HG03196 (cell line): ENCODE results near the gene DDIT4.
"Not testable (repeated sequence)": the region's sequence is repeated elsewhere in the genome, so short reads cannot be mapped to it uniquely, and the experiment has no call there.

Experiments
- ATAC-seq: cut with Tn5 transposase; IDR thresholded peaks from one replicate; pipeline ENCODE4 v1.9.1; 2021; ENCODE audit not compliant: unreplicated experiment

The DDIT4 gene

DNA sequence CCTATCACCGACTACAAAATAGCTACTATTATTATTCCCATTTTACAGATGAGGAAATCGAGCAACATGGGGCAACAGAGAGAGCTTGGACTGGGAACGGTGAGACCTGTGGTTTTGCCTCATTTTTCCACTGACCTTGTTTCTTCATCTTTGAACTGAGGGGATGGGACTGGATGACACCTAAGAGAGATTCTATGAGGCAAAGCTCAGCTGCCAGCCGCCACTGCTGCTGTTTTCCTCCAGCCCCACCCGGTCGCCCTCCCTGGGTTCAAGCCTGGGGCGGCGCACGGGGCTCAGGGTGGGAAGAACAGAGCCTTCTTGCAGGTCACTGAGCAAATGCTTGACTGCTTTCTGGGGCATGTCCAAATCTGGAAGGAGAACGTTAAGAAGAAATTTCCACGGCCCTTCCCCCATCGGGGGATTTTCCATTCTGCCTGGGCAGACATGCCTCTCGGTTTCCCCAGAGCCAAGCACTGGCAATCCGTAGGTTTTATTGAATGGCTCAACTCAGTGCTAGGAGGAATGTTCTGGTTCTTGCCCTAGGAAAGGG is 12.3 kb downstream of the DDIT4 start:
- no peak for ATAC-seq

- no peak for ATAC-seq
Observed at GRCh38 chr10:72291019-72291532, 17.4 kb downstream of the DDIT4 start.

- ATAC-seq: no peak
Observed at GRCh38 chr10:72292223-72292691, 18.5 kb downstream of the DDIT4 start.

DNA sequence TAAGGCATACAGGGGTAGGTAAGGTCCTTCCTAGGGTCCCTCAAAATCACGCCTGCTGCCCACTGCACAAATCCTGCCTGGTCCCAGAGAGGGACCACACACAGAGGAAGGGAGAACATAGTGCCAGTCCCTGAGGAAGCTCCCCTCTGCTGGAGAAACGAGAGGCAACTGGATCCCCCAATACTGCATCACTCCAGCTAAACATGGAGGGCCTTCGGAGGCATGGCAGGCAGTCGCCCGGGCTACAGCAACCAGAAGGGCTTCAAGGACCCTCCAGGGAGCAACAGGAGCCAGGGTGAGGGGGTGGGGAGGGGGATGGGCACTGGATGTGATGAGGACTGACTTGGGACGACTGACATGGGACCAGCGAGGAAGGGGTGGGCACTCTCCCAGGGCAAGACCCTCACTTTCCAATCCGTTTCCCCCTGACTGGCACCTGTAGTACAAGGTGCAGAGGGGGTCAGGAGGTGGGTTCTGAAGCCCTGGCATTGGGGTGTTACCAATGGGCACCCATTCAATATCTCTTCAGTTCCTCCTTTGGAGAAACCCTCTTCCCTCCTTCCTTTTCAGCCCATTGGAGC is 21.7 kb downstream of the DDIT4 start:
- no peak for ATAC-seq

GRCh38 chr10:72296829-72297280 is 23.1 kb downstream of the DDIT4 start:
- not testable (repeated sequence) for ATAC-seq

DNA sequence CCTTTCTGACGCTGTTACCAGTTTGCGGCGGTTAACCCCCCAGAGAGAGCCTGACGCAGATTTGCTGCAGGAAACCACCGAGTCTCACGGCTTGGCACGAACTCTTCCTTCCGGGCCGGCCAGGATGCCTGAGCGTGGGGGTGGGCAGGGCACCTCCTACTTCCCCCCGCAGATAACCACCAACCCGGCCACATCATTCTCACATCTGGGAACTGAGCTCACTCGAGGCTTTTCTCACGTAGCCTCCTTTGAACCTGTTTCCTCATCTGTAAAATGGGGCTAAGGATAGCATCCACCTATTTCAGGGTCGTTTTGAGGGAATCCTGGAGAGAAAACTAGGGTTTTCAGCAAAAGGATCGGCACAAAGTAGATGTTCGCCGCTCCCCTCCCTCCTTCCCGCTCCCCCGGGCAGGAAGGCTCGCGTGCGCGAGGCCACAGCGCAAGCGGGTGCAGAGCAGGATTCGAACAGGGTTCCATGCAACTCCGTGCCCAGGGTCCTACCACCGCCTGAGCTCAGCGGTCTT is 23.6 kb downstream of the DDIT4 start:
- ATAC-seq: peak; percentile 56

DNA sequence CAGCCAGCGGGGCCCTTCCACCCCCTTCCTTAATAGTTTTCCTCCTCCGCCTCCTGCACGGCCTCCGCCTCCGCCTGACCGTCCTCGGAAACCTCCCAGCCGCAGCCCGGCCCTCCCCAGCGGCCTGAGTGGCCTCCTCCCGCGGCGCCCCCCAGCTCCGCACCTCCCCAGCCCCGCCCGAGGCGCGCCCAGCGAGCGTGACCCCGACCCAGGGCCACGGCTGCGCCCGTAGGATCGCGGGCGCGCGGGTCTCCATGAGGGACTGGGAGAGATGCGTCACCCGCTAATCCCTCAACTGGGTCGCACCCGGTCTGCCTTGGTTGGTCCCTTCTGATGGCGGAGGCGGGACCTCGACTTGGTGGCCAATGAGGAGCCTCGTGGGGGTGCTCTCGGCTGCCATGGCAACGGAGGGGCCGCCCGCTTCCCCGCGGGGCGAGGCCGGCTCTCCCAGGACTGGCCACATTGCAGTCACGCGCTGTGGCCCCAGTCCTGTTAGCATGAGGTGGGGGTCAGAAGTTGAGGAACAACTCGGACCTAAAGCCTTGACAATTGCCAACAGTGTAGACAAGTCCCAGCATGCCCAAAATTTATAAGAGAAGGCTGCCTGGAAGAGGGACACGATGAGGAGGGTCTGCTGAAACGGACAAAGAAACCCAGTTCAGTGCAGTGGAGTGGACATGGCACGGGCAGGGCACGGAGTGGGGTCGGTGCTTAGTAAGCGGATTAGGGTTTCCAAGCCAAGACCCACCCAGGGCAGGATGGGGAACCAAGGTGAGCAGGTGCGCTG is 24.3 kb downstream of the DDIT4 start:
- ATAC-seq: peak; percentile 69

GRCh38 chr10:72298592-72299519 is 25.1 kb downstream of the DDIT4 start:
- ATAC-seq: no peak

DNA sequence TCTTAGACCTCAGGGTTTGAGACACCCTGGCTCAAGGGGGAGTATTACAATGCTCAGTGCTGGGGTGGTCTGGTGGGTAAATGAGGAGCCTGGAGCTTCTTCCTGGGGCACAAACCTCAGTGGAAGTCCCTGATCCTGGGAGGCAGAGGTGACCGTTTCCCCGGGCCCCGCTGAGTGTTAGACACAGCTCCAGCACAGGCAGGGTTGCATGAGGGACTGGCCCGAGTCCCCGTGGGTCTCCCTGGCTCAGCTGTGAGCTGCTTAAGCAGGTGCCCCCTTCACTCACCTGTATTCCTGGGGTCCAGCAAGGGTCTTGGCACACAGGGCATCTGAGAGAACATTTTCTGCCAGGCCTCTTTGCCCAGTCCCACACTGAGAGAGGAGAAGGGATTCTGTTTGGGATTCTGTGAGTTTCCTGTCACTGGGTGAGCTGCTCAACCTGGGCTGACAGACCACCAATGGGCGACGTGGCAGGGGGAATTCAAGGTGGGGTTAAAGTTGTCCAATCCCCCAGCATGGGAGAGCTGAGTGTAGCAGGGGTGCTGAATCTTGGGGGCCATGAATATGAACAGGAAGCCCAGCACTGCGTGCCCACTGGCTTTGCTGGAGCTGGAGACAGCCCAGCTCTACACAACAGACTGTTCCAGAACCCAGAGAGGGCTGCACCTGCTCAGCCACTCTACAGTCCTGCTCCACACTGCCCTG is 29.9 kb downstream of the DDIT4 start:
- ATAC-seq: no peak

DNA sequence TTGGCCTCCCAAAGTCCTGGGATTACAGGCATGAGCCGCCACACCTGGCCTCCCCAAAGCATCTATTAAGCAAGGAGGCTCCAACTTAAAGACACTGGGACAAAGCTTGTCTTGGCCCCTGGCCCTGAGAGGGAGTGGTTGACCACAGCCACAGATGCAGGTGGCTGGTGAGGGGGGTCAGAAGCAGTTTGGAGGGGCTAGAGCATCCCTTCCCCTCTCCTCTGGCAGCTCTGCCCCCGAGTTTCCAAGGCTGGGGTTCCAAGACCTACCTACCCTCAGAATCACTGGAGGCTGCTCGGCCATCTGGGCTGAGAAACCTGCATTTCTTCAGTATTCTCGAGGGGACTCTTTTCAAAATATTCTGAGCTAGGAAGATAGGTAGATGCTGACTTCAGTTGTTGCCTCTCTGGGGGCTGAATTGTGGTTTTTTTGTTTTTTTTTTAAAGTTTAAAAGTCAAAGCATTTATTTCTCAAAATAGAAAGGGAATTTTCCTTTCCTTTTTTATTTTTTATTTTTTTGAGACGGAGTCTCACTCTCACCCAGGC is 32.6 kb downstream of the DDIT4 start:
- ATAC-seq: no peak

- ATAC-seq: not testable (repeated sequence)
Observed at GRCh38 chr10:72307711-72308110, 34.0 kb downstream of the DDIT4 start.

- no peak for ATAC-seq
Observed at GRCh38 chr10:72308320-72308987, 34.7 kb downstream of the DDIT4 start.

DNA sequence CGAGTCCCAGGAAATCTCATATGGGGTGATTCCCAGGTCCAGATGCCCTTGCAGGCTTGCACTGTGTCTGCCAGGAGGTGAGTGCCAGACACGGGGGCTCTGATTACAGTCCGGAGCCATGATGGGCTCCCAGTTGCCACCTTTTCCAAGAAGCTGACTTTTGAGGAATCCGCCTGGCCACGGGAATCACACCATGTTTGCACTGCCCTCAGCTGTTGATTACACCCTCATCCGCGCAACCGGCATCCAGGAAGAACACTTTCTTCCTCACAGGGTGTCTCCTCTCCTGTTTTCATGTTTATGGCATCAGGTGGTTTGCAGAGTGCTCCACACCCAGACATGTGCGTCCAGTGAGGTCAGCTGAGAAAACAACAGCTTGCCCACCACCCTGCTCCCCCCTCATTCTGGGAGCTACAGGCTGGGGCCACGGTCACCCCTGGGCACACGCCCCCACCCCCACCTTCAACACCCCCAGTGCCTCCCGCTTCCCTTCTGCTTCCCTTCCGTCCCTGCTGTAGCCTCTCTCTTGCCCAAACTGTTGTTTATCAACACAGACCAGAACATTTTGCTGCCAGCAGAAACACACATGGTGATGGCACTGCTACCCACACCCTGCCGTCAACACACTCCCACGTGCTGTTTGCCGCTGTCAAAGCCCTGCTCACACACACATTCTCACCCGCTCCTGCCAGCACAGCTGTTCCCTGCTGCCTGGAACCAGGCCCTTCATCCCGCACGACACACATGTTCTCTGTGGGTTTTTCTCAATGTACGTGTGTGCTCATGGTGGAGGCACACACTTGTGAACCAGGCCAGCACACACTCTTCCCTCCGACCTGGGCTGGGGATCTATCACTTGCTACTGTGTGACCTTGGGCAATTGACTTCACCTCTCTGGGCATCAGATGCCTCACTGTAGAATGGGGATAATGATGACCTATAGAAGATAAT is 35.8 kb downstream of the DDIT4 start:
- ATAC-seq: no peak

GRCh38 chr10:72310241-72310633 is 36.5 kb downstream of the DDIT4 start:
- no peak for ATAC-seq

DNA sequence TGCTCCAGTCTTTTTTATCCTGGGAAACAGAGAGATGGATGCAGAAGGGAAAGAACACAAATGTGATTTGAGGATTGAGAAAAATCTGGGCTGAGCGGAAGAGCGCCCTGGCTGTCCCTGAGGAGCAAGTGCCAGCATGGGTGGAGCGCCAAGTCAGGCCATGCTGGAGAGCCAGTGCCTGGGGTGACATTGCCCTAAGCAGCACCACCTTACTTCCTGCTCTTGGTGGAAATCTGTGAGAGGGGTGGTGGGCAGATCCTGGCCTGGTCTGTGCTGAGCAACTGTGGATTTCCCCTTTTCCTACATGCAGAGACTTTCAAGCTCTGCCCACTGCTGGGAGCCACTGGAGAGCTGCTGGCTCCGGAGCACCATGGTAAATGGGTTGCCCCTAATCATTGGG is 36.9 kb downstream of the DDIT4 start:
- ATAC-seq: no peak

DNA sequence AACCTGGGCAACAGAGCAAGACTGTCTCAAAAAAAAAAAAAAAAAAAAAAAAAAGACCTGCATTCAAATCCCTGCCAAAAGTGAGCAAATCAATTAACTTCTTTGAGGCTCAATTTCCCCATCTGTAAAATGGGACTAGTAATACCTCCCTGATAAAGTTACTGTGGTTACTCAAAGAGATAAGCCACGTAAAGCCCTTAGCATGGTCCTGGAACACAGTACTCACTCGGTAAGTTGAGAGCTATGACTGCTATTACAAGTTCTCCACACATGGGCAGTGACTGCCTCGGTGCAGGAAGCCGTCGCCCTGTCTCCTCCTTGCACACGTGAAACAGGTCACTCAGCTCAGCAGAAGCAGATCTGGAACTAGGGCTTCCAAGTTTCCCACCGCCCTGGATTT is 37.9 kb downstream of the DDIT4 start:
- no peak for ATAC-seq

- ATAC-seq: no peak
Observed at GRCh38 chr10:72312865-72313391, 39.2 kb downstream of the DDIT4 start.

DNA sequence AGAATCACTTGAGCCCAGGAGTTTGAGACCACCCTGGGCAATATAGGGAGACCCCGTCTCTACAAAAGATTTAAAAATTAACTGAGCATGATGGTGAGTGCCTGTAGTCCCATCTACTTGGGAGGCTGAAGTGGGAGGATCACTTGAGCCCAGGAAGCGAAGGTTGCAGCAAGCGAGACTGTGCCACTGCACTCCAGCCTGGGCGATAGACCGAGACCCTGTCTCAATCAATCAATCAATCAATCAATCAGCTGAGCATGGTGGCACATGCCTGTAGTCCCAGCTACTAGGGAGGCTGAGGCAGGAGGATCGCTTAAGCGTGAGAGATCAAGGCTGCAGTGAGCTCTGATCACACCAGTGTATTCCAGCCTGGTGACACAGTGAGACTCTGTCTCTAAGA is 40.5 kb downstream of the DDIT4 start:
- ATAC-seq: no peak
